GM21528 (cell line): ENCODE results near the gene CTDSP2.
"Not testable (repeated sequence)": the region's sequence is repeated elsewhere in the genome, so short reads cannot be mapped to it uniquely, and the experiment has no call there.

Experiments
- ATAC-seq: cut with Tn5 transposase; IDR thresholded peaks from one replicate; pipeline ENCODE4 v1.9.1; 2021; ENCODE audit warnings: mild to moderate bottlenecking, moderate library complexity; ENCODE audit not compliant: unreplicated experiment, low FRiP score

Gene CTDSP2

DNA sequence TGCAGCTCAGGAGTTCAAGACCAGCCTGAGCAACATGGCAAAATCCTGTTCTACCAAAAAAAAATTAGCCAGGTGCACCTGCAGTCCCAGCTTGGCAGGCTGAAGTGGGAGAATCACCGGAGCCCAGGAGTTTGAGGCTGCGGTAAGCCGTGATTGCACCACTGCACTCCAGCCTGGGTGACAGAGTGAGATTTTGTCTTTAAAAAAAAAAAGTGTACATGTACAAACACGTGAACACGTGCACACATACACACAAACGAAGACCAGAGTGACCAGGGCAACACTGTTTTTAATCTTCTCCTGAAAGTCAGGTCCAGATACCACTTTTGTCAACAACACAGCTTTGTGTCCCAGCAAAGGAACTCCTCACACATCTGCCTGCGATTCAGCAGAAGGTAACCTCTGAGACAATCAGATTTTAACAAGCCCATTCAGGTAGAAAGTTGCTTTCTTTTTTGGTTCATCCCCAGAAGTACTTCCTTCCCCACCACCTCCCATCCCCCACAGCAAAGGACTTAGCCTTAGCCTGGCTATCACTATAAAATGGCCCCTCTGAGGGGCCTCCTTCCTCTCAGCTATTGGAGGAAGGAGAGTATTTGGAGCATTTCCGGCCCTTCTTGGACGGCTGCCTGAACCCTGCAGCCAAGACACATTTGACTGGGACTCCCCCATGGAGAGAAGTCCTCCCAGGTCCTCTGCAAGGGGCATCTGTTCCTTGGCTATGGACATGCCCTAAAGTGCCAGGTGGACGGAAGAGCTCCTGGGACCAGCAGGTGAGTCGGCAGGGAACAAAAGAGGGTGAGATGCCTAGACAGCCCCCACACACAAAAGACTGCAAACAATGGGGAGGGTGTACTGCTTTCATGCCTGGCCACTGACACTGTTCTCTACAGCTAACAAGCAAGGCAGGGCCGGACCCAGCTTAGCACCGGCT is 9.8 kb downstream of the CTDSP2 start:
- ATAC-seq = peak; percentile 50

DNA sequence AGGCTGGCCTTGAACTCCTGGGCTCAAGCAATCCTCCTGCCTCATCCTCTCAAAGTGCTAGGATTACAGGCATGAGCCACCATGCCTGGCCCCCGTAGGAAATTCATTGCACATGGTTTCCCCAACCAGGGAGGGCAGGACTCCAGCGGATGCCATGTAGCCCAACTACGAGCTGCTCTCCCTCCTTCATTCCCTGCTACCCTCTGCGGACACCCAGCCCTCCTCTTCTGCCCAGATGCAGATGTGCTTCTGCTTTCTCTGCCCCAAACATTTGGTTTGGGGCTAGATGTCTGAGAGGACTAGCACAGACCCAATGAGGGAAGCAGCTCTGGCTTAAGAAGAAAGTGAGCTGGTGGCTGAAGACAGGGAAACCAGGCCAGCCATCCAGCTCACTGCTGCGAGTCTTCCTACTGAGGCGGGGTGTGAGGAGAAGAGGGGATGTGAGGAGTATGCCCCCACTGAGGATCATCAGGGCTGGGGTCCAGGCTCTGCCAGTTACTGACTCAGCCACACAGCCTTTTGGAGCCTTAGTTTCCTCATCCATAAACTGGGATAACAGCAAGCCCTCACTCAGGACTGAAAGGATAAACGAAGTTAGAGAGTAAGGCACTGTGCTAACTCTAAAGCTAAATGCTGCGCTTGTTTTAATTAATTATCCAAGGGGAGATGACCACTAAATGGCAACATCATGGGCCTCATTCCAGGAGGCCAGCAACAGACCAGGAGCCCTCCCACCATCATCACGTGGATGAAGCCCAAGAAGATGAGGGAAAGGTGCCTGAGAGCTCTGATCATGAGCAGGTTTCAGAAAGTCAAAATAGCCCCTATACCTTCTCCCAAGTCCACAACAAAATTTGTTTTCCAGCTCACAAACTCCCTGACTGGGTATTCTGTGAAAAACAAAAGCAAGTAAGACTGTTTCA is 10.9 kb downstream of the CTDSP2 start:
- no peak for ATAC-seq

DNA sequence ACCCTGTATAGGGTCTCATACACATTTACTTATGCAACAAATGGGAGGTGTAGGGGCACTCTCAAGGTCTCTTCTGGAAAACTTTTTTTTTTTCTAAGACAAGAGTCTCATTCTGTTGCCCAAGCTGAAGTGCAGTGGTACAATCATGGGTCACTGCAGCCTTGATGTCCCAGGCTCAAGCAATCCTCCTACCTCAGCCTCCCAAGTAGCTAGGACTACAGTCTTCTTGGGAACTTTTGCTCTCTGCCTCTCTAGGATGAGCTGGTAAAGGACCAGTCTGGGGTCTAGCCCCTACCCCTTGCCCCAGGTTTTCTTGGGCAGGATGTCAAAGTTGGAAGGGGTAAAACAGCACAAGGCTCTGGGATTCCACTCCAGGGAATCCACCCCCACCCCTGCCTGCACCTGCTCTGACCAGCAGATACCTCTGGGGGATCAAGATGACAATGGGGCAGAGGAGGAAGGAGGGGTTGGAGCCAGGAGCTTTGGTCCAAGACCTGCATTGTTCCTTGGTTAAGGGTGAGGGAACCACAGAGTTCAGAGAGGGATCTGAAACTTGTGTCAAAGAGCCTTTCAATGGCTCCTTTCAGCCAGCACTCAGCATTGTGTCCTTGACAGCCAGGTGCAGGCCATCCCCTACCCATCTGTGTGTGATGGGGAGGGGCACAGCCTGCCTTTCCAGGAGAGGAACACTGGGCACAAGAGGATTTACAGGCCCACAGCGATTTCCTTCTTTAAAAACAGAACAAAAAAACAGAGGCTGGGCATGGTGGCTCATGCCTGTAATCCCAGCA is 12.2 kb downstream of the CTDSP2 start:
- ATAC-seq = no peak

DNA sequence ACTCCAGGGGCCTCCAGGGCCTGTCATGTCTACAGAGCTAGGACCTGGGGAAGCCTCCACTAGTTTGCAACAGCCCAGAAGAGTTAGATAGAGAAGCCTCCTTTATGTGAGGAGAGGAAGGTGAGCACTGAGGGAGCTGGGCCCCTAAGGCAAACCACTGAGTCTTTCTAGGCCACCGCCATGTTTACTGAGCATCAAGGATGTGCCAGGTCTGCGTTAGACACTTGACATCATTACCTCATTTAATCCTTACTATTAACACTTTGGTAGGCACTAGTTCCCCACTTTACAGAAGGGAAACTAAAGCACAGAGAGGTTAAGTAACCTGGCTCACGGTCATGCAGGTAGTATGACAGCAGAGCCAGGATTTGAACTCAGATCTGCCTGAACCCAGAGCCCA is 12.9 kb downstream of the CTDSP2 start:
- no peak for ATAC-seq

DNA sequence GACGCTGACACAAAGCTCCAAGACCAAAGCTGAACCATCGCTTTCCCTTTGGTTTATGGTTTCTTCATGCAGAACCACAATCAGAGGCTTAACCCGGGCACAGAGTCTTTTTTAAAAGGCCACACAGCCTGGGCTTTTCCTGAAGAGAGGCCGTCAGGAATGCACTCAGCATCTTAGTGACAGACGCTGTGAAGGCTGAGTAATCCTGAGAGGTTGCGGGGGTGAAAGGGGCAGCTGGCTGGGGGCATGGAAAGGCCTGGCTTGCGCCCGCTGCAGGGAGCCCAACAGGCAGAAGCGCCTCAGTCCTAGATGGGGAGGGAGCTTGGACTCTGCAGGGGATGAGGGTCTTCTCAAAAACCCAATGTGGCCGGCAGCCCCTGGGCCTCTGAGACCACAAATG is 13.6 kb downstream of the CTDSP2 start:
- no peak for ATAC-seq

DNA sequence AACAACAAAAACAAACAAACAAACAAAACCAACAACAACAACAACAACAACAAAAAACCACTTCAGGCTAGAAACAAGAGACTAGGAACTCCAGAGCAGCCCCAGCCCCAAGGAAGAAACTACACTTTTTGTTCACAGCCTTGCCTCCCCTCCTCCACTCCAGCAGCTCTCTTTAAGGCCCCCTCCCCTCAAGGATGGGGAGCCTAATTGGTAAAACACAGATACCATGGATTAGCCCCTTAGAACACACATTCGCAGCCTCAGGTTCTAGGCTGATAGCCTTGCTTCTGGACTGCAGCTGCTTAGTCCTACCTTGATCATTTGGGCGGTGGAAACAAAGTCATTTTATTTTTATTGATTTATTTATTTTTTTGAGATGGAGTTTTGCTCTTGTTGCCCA is 16.1 kb downstream of the CTDSP2 start:
- no peak for ATAC-seq

DNA sequence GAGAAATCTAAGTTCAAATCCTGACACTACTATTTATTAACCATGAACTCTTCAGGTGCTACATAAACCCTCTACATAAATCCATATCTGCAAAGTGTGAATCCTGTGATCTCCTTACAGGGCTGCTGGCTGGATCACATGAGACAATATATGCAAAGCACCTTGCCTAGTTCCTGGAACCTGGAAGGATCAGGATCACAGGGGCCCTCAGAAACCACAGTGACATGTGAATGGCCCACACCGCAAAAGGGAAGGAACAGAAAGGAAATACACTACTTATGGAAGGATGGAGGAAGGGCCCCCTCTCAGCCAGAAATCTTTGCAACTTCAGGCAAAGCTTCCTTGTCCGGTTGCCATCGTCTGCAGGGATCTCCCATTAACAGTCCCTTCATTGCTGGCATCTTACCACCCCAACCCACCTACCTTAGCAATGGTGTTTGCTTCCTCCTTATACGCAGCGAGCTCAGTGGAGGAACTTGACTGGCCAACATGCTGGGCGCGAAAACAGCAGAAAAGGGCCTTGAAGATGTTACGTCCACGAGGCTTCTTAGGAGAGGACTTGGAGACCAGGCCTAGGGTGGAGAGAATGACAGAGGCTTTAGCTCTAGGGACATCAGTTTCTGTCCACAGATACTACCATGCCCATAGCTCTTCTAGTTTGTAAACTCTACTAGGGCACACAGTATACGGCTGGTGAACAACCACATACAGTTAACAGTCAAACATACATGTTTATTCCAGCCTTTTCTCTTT is 17.3 kb downstream of the CTDSP2 start:
- ATAC-seq = no peak

DNA sequence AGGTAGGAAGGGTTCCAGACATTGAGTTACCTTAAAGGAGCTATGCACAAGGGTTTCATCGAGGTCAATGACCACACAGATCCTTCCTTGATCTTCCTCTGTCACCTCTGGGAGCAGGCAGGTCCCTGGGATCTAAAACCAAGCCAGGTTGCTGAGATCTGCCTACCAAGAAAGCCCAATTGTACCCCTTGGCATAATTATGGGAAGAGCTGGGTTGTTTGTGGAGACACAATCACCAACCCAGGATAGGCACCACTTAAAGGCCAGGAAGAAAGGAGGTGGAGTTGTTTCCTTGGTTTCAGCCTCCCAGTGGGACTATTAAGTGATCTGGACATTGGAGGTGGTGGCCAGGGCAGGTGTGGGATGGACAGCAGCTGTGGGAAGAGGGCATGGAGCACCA is 19.6 kb downstream of the CTDSP2 start:
- no peak for ATAC-seq

DNA sequence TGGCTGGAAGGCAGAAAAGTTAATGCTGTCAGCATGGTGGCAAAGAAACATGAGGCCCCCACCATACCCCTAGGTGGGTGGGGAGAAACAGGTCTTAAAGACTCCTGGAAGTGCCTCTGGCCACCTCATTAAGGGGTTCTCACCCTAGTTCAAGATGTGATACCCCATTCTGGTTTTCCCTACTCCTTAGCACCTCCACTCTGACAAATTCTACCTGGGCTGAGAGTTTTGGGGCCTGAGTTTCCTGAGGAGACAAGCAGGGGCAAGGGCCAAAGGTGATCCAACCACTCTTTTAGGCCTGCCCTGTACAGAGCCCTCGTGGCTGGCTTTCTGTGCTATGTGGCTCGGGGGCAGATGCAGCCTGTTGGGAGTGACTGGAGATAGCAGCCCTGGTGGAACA is 20.1 kb downstream of the CTDSP2 start:
- no peak for ATAC-seq

DNA sequence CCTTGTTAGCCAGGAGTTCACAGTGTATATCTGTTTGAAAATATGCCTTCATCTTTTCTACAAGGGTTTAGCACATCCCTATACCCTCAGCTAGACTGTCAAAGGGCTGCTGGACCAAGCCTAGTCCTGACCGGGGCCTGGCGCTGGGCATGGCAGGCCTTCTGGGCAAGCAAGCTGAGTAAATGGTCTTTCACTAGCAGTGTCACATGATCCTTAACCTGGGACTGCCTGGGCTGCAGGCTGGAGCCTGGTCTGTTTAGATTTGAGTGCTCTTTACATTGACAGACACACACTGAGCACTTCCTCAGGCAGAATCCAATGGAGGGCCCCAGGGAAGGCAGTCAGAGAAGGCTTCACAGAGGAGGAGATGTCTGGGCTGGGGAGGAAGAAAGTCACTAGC is 21.1 kb downstream of the CTDSP2 start:
- ATAC-seq = no peak

DNA sequence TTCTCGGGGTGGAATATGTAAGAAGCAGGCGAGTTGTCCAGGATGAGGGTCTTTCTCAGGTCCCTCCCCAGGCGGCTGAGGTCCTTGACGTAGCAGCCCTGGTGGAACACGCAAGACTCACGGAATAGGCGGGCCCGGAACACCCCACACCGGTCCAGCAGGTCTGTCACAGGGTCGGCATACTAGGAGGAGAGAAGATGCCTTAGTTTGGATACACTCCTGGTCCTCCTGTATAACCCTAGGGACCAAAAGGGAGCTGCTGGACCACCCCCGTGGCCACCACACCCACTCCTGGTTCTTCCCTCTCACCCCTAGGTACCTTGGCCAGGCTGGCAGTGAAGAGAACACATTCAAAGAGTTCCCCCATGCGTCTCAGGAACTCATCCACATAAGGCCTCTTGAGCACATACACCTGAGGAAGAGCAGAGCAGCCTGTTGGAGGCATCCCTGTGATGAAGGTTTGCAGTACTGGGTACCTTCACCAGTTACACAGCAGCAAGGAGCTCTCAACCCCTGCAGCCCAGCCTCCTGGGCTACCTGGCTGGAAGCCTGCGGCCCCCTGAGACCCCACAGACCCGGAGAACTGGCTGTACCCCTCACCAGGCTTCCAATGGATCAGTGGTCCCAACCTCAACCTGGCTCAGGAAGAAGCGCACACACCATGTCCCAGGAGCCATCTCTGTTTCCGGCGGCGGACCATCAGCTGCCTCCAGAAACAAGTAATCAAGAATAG is 22.5 kb downstream of the CTDSP2 start:
- no peak for ATAC-seq

DNA sequence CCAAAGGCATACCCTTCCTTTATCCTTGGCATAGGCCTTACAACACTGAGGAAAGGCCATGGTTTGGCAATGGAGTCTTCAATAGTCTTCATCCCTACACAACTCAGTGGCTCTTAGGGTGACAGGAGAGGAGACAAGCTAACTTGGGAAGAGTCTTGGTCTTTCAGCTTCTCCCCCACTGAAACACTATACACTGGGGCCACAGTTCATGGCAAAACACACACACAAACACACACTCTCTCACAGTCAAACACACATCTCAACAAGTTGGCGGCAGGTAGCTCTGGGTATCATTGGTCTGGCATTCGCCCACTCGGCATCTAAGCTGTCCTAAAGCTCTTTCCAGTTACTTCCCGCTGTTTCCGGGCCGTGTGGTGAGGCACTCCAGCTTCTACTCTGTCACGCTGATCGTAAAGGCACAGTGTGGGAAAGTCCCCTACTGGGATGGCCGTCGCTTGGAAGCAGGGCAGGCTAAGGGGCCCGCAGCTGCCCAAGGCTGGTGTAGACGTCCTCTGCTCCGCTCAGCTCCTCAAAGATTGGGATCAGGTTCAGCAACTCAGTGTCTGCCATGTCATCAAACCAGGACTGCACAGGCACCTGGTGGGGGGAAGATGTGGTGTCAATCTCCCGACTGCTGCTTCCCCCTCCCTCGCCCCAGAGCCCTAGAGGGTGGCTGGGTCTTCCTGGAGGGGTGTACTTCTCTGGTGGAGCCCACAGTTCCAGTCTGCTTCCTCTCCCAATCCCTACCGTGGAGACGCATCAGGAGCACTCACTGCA is 23.2 kb downstream of the CTDSP2 start:
- ATAC-seq = no peak

DNA sequence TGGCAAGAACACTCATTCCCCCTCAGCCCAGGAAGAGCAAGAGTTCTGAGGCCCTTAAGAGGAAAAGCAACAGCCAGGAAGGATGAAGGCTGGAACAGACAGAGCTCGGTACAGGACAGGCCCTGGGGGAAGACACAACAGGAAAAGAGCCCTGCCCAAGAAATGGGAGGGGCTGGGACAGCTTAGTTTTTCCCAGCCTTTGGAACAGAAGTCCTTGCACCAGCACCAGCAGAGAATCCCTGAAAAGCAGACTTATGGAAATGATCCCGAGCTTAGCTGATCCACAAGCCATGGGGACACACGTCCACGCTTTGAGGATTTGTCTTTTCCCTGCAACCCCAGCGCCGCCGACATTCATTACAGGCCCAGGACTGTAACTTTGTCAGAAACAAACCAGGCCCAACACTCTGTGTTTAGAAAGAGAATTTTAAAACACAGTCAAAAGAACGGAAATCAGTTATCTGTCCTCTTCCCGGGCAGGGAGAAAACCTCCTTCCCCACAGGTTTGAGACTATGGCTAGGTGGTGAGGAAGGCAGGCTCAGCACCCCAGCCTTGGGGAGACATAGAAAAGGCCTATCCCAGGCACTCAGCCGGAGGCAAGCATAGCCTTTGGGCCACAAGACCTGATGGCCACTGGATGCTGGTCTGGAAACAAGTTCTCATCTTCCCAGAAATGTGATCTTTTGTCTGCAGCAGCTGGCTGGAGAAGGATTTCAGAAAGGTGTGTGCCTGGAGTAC is 24.0 kb downstream of the CTDSP2 start:
- no peak for ATAC-seq

DNA sequence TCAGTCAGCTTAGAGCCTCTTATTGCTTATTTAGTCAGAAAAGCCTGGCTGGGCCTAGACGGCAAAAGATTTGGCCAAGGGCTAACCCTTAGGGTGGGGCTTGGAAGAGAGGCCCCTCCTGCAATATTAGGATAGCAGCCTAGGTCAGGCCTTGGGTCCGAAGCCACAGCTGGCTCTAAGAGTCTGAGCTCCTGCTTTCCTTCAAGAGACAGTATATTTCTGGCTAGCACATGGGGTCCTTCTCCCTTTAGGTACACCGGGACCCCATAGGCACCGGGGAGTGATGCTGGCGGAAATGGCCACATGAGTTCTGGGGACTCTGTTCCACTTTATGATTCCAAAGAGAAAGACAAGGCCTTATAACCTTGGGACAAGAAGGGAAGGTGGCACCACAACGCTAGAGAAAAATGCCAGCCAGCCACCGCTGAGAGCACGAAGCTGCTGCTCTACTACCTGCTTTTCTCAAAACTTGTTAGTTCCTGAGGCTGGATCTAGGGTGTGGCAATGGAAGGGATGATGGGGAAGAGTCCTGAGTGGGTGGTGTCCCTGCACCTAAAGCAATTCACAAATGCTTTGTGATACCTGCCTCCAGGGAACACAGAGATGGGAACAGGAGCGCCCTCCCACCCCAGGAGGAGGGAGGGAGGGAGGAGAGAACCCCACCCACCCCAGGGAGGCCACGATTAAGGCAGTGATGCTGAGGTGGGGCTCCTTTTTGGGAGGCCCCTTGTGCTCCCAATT is 24.9 kb downstream of the CTDSP2 start:
- no peak for ATAC-seq

DNA sequence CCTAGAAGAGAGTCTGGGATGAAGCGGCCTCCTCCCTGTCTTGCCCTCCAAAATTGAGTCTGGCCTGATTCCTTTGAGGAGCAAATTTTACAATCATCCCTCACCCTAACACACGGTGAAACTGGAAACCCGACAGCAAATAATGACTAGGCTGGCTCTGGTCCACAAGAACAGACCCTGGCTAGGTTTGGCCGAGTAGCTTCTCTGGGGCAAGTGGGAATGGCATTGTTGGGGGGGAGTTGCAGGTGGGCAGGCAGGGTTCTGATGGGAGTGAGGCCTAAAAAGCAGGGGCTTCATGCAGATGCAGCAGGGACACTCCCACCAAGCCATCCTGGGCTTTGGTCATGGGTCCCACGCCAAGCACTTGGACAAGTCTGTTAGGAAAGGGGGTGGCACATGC is 25.5 kb downstream of the CTDSP2 start:
- not testable (repeated sequence) for ATAC-seq

DNA sequence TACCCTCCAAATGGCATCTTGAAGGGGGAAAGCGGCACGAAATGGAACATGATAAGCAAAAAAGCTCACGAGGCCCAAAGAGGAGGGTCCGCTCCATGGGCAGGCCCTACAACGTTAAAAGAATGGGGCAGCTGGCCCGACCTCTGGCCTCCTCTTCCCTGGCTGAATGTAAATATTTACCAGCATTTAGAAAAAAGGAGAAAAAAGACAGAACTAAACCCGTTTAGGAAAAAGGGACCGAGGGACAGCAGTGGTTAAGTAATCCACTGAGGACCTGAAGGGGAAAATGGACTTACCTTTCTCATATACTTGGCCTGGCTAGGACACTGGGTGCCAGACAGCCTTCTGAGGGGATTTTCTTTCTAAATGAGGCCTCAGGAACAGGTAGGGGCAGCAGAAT is 26.4 kb downstream of the CTDSP2 start:
- not testable (repeated sequence) for ATAC-seq

DNA sequence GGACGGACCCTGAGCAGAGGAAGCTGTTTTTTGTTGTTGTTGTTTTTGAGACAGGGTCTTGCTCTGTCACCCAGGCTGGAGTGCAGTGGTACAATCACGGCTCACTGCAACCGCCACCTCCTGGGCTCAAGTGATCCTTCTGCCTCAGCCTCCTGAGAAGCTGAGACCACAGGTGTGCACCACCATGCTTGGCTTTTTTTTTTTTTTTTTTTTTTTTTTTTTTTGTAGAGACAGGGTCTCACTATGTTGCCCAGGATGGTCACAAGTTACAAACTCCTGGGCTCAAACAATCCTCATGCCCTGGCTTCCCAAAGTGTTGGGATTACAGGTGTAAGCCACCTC is 28.6 kb downstream of the CTDSP2 start:
- not testable (repeated sequence) for ATAC-seq
